Coronary artery (tissue), 2 donors: ENCODE data around the gene PTPRD.

Source experiments
- DNase-seq: peaks from one replicate; pipeline ENCODE4 v3.0.0-alpha.2; 2017; ENCODE audit warnings: low spot score
- H3K27ac ChIP-seq, 2 donors: fragments of 200-600 bp; sonication (generic); one replicate each; pipeline ENCODE4 v1.5.1; 2016 to 2019
- H3K4me3 ChIP-seq: fragments of 200-600 bp; sonication (generic); 2 replicates; pipeline ENCODE4 v1.5.1; 2016; ENCODE audit warnings: mild to moderate bottlenecking, moderate library complexity
- TF ChIP-seq, protein P1 (sequence below): fragments of 200-600 bp; sonication (generic); IDR thresholded peaks from one replicate; pipeline ENCODE4 v1.5.1; 2019; ENCODE audit warnings: antibody characterized with exemption

The PTPRD gene

GRCh38 chr9:8450810-8451545 lies 2161.8 kb downstream of the PTPRD start:
- no peak for DNase-seq
- Histone ChIP-seq H3K4me3 (no peak overlapping the region), H3K27ac (no peak overlapping the region)
- TF ChIP-seq, protein P1, sequence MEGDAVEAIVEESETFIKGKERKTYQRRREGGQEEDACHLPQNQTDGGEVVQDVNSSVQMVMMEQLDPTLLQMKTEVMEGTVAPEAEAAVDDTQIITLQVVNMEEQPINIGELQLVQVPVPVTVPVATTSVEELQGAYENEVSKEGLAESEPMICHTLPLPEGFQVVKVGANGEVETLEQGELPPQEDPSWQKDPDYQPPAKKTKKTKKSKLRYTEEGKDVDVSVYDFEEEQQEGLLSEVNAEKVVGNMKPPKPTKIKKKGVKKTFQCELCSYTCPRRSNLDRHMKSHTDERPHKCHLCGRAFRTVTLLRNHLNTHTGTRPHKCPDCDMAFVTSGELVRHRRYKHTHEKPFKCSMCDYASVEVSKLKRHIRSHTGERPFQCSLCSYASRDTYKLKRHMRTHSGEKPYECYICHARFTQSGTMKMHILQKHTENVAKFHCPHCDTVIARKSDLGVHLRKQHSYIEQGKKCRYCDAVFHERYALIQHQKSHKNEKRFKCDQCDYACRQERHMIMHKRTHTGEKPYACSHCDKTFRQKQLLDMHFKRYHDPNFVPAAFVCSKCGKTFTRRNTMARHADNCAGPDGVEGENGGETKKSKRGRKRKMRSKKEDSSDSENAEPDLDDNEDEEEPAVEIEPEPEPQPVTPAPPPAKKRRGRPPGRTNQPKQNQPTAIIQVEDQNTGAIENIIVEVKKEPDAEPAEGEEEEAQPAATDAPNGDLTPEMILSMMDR: no peak

DNA sequence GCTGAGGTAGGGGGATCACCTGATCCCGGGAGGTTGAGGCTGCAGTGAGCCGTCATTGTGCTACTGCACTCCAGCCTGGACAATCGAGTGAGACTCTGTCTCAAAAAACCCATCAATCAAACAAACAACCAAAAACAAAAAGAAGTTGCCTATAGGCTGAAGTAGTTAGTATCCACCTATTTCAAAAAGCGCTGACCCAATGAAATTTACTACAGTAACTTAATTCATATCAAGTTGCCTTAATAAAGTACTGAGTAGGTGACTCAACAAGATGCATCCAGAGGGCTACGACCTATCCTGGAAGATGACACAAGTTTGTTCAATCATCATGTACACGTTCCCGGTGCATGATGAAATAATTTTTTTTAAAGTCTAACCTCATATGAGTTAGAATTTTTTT lies 2164.6 kb downstream of the PTPRD start:
- TF ChIP-seq, protein P1: no peak

DNA sequence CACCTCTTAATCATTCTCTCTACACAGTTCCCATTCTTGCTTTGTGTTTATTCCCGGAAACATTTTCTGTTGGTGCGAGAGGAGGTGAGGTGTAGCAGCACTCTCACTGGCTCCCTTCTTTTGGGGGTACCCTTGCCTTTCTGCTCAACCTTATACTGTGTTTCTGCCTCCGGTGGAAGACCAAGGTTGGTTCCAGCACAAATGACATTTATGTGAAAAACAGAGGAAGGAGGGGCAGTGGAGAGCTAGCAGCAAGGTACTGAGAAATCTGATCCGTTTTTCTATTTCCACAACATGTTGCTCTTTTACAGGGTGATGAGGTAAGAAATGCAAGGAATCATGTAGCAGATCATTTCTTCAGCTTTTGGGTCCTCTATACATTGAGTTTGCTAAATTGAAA lies 2165.2 kb downstream of the PTPRD start:
- TF ChIP-seq, protein P1: no peak
- no peak overlapping the region for H3K27ac ChIP-seq
- no peak for DNase-seq
- no peak overlapping the region for H3K4me3 ChIP-seq

More for the DNA sequence above, 2164.6 kb downstream of the PTPRD start:
- Histone ChIP-seq H3K4me3 (no peak overlapping the region), H3K27ac (no peak overlapping the region)
- DNase-seq: no peak

GRCh38 chr9:8437876-8438275 lies 2174.9 kb downstream of the PTPRD start:
- no peak overlapping the region for H3K4me3 ChIP-seq
- H3K27ac ChIP-seq: no peak overlapping the region
- no peak for DNase-seq
- TF ChIP-seq, protein P1: no peak

DNA sequence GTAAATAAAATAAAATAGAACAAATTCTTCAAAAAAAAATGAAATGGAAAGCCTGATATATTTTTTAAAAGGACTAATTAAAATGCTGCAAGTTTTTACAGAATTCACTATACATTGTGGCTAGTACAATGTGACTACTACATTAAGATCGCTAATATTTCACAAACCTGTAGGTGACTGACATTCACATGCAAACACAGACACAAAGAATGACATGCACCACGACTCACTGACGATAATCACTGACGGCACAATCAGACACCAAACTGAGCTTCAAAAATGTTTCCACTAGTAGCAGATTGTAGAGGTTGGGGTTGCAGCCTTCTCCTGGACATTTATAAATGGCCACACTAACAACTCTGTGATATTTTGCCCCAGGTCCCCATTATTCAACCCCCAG lies 2175.5 kb downstream of the PTPRD start:
- no peak for DNase-seq
- H3K4me3 ChIP-seq: no peak overlapping the region
- H3K27ac ChIP-seq: no peak overlapping the region
- TF ChIP-seq, protein P1: no peak

GRCh38 chr9:8436786-8437185 lies 2176.0 kb downstream of the PTPRD start:
- no peak overlapping the region for H3K4me3 ChIP-seq
- TF ChIP-seq, protein P1: no peak
- no peak overlapping the region for H3K27ac ChIP-seq
- no peak for DNase-seq

- Histone ChIP-seq H3K4me3 (no peak overlapping the region), H3K27ac (no peak overlapping the region)
- TF ChIP-seq, protein P1: no peak
- DNase-seq: no peak
These were observed 2178.2 kb downstream of the PTPRD start for GRCh38 chr9:8434621-8435020.
